AG09319 (cell line): ENCODE data around the gene TUBG1.

Experiments
- DNase-seq: peaks from one replicate; pipeline ENCODE4 v3.0.0-alpha.2; 2010; ENCODE audit warnings: low read depth; ENCODE audit errors: extremely low read depth
- CTCF ChIP-seq: IDR thresholded peaks from 2 replicates; pipeline ENCODE4 v1.5.1; 2011; ENCODE audit warnings: low read depth, mild to moderate bottlenecking, inconsistent platforms, low read length, moderate library complexity

TUBG1 gene

GRCh38 chr17:42564815-42565522, 44.5 kb upstream of the TUBG1 start:
- no peak for TF ChIP-seq CTCF
- DNase-seq = no peak

GRCh38 chr17:42565523-42566214, 43.8 kb upstream of the TUBG1 start:
- TF ChIP-seq CTCF = no peak
- DNase-seq = no peak

GRCh38 chr17:42566215-42566882, 43.1 kb upstream of the TUBG1 start:
- TF ChIP-seq CTCF = no peak

GRCh38 chr17:42566883-42567573, 42.5 kb upstream of the TUBG1 start, which contains the start of gene MLX:
TSS of gene MLX (plus strand) at chr17:42567100. CDS start at chr17:42567125, 25 bp downstream.
- DNase-seq = peak; percentile 77
- TF ChIP-seq CTCF = no peak

More at GRCh38 chr17:42566215-42566882, 43.1 kb upstream of the TUBG1 start:
- DNase-seq = no peak

GRCh38 chr17:42568341-42569111, 41.0 kb upstream of the TUBG1 start:
- no peak for TF ChIP-seq CTCF
- DNase-seq = no peak

- no peak for DNase-seq
- TF ChIP-seq CTCF = no peak
Measured at GRCh38 chr17:42571435-42572225, 37.9 kb upstream of the TUBG1 start.
